B cell (primary cell): Measurements from ENCODE around the gene ARRB2. TPM values are rescaled to one million over a fixed set of nuclear protein-coding genes. Genes with fewer than 3 reads are reported as not detected.

Experiments used
- ATAC-seq: fragments of 200-7000 bp; cut with Tn5 transposase; one replicate; pipeline ENCODE4 v1.10.0; 2021; ENCODE audit warnings: low read depth, mild to moderate bottlenecking, moderate number of reproducible peaks, moderate library complexity
- CTCF ChIA-PET: fragments of 350-600 bp; sonication (Branson Sonifier 250); formaldehyde crosslinking; loops from one replicate; lab custom pipeline; 2021; ENCODE audit warnings: antibody characterized with exemption, inconsistent platforms; lab: Charles Lee
- POLR2A ChIA-PET: fragments of 350-600 bp; sonication (Branson Sonifier 250); formaldehyde crosslinking; loops from one replicate; lab custom pipeline; 2021; ENCODE audit warnings: antibody characterized with exemption; lab: Charles Lee
- DNase-seq: peaks from one replicate; pipeline ENCODE4 v3.0.0; 2013
- H2AFZ ChIP-seq: 2 replicates; pipeline ENCODE4 v1.6.1; 2012; ENCODE audit warnings: mild to moderate bottlenecking, low read depth, low read length; ENCODE audit not compliant: insufficient read depth, poor library complexity, severe bottlenecking
- H3K27ac ChIP-seq, 2 donors: 1 replicate in 1 of 2; 2 replicates in 1 of 2; pipeline ENCODE4 v1.5.1; 2012 to 2013; ENCODE audit warnings: low read length in 2 of 2, mild to moderate bottlenecking in 2 of 2, moderate library complexity in 1 of 2
- H3K27me3 ChIP-seq, 4 experiments: fragments of 200-600 bp in 1 of 4; sonication (generic) in 1 of 4; replicated peaks in 1 of 4; 1 replicate in 2 of 4; 2 replicates in 2 of 4; pipeline versions ENCODE4 v1.6.1 to v1.7.0; 2013 to 2016; ENCODE audit warnings: low read length in 3 of 4, mild to moderate bottlenecking in 2 of 4, mixed read lengths in 1 of 4, moderate library complexity in 1 of 4; ENCODE audit not compliant: insufficient read depth in 4 of 4, control insufficient read depth in 3 of 4; ENCODE audit errors: control extremely low read depth in 1 of 4
- H3K36me3 ChIP-seq, 2 experiments: replicated peaks in 1 of 2; 1 replicate in 1 of 2; 2 replicates in 1 of 2; pipeline versions ENCODE4 v1.6.1 to v1.7.1; 2013; ENCODE audit warnings: low read length in 1 of 2; ENCODE audit not compliant: insufficient read depth in 2 of 2, control insufficient read depth in 1 of 2; ENCODE audit errors: control extremely low read depth in 1 of 2, extremely low read depth in 1 of 2
- H3K4me1 ChIP-seq, 2 donors: fragments of 200-600 bp in 1 of 2; sonication (generic) in 1 of 2; 1 replicate in 1 of 2; 2 replicates in 1 of 2; pipeline versions ENCODE4 v1.5.1 to v1.6.1; 2013 to 2017; ENCODE audit warnings: low read length in 2 of 2; ENCODE audit not compliant: control insufficient read depth in 2 of 2, insufficient read depth in 2 of 2
- H3K4me2 ChIP-seq: replicated peaks from 2 replicates; pipeline ENCODE3; 2012; ENCODE audit warnings: mild to moderate bottlenecking, low read depth, low read length; ENCODE audit not compliant: poor library complexity, severe bottlenecking
- H3K4me3 ChIP-seq, 5 experiments: fragments of 200-600 bp in 1 of 5; sonication (generic) in 1 of 5; 1 replicate in 3 of 5; 2 replicates in 2 of 5; pipeline versions ENCODE4 v1.5.1 to v1.7.0; 2011 to 2016; ENCODE audit warnings: low read length in 4 of 5, mild to moderate bottlenecking in 4 of 5, low read depth in 2 of 5, control low read depth in 1 of 5, moderate library complexity in 1 of 5; ENCODE audit not compliant: insufficient read depth in 1 of 5; ENCODE audit errors: control extremely low read depth in 1 of 5, extremely low read depth in 1 of 5
- H3K79me2 ChIP-seq: fragments of 200-600 bp; sonication (generic); one replicate; pipeline ENCODE4 v1.6.0; 2016; ENCODE audit warnings: low read length; ENCODE audit not compliant: control insufficient read depth, insufficient read depth
- H3K9ac ChIP-seq: fragments of 200-600 bp; sonication (generic); 2 replicates; pipeline ENCODE4 v1.6.1; 2017; ENCODE audit warnings: mild to moderate bottlenecking, low read length, moderate library complexity
- H3K9me3 ChIP-seq, 3 donors: one replicate each; pipeline versions ENCODE4 v1.6.1 to v1.7.1; 2013; ENCODE audit warnings: low read length in 2 of 3; ENCODE audit not compliant: control insufficient read depth in 2 of 3, insufficient read depth in 1 of 3; ENCODE audit errors: control extremely low read depth in 1 of 3
- H4K20me1 ChIP-seq: 2 replicates; pipeline ENCODE4 v1.6.0; 2012; ENCODE audit warnings: mild to moderate bottlenecking, low read length; ENCODE audit not compliant: insufficient read depth, control insufficient read depth, poor library complexity, severe bottlenecking
- H3K27ac Mint-ChIP-seq: one replicate; pipeline ENCODE4 v1.8.0; 2021; ENCODE audit warnings: mixed read lengths
- H3K27me3 Mint-ChIP-seq: one replicate; pipeline ENCODE4 v1.8.0; 2021; ENCODE audit warnings: mixed read lengths
- H3K4me1 Mint-ChIP-seq: one replicate; pipeline ENCODE4 v1.8.0; 2021; ENCODE audit warnings: mixed read lengths
- H3K4me3 Mint-ChIP-seq: one replicate; pipeline ENCODE4 v1.8.0; 2021; ENCODE audit warnings: mixed read lengths
- H3K9me3 Mint-ChIP-seq: one replicate; pipeline ENCODE4 v1.8.0; 2022; ENCODE audit warnings: mixed read lengths; ENCODE audit not compliant: insufficient read depth
- EZH2 ChIP-seq: IDR thresholded peaks from 2 replicates; pipeline ENCODE4 v1.6.1; 2012; ENCODE audit warnings: borderline replicate concordance, low read depth, mild to moderate bottlenecking, moderate library complexity, low read length; ENCODE audit not compliant: insufficient read depth, poor library complexity, severe bottlenecking
- WGBS: methylation state at CpG from one replicate; pipeline ENCODE4 v1.1.5; 2013; ENCODE audit warnings: missing lambda C conversion rate; ENCODE audit not compliant: insufficient coverage; 5-methylcytosine and 5-hydroxymethylcytosine counted together
- intact Hi-C: fragments of 100-400 bp; cut with micrococcal nuclease; formaldehyde crosslinking; loops from one replicate; pipeline ENCODE4 v1.10.0; 2022
- polyA plus RNA-seq: library from polyadenylated mRNA; depleted of rRNA; stranded (reverse); fragments of >200 nt; gene quantifications from 2 replicates; pipeline ENCODE4 v1.2.3, GENCODE V29; 2012
- total RNA-seq, 2 donors: library from RNA; stranded (reverse); fragments of 120-200 nt in 1 of 2; gene quantifications; 1 replicate in 1 of 2; 2 replicates in 1 of 2; pipeline versions ENCODE4 v1.2.3 to v1.2.4, GENCODE V29; 2013 to 2022
- TF ChIP-seq, protein P1 (sequence below): fragments of 200-600 bp; IDR thresholded peaks from one replicate; pipeline ENCODE4 v1.8.0; 2022; ENCODE audit warnings: antibody characterized with exemption, mild to moderate bottlenecking

The ARRB2 gene
- total and polyA plus RNA-seq, 2 donors (not counting 1 experiment from before 2014, with no cell fraction given): 111 to 164 TPM

- no peak for ATAC-seq
- ChIA-PET POLR2A (interaction anchor here (0.7 kb wide), 1 partner anchor 54 kb away, joined by 5 read pairs; no protein-coding TSS in a partner anchor), CTCF (no interaction called here)
Measured at GRCh38 chr17:4766201-4766600, 55.8 kb downstream of the ARRB2 start.

GRCh38 chr17:4766723-4767122, 56.3 kb downstream of the ARRB2 start:
- no peak for DNase-seq
- Mint-ChIP-seq H3K4me1 (peaks cover 4% of the 10 kb centered on the region), H3K9me3 (no peaks in the 10 kb centered on the region), H3K27me3 (peaks cover 4% of the 10 kb centered on the region), H3K4me3 (no peak overlapping the region), H3K27ac (no peak overlapping the region)
- H3K36me3 ChIP-seq: no peaks in the 10 kb centered on the region
- H2AFZ ChIP-seq: no peak overlapping the region
- no peaks in the 10 kb centered on the region for H3K79me2 ChIP-seq
- ChIA-PET POLR2A (interaction anchor here (0.7 kb wide), 1 partner anchor 53 kb away, joined by 5 read pairs; no protein-coding TSS in a partner anchor), CTCF (interaction anchor here (1.2 kb wide), 1 partner anchor 11 kb away, joined by 3 read pairs; no protein-coding TSS in a partner anchor)
- 72% methylated on average over 9 of the region's 9 CpGs for WGBS
- H3K4me2 ChIP-seq: no peak overlapping the region
- ATAC-seq: no peak
- peaks cover 0 to 3% of the 10 kb centered on the region in 2 donors for H3K4me1 ChIP-seq
- intact Hi-C loops: no loop called here
- H3K4me3 ChIP-seq: no peak overlapping the region
- no peaks in the 10 kb centered on the region for H4K20me1 ChIP-seq
- H3K9ac ChIP-seq: no peak overlapping the region
- H3K27ac ChIP-seq: no peak overlapping the region
- TF ChIP-seq, protein P1, sequence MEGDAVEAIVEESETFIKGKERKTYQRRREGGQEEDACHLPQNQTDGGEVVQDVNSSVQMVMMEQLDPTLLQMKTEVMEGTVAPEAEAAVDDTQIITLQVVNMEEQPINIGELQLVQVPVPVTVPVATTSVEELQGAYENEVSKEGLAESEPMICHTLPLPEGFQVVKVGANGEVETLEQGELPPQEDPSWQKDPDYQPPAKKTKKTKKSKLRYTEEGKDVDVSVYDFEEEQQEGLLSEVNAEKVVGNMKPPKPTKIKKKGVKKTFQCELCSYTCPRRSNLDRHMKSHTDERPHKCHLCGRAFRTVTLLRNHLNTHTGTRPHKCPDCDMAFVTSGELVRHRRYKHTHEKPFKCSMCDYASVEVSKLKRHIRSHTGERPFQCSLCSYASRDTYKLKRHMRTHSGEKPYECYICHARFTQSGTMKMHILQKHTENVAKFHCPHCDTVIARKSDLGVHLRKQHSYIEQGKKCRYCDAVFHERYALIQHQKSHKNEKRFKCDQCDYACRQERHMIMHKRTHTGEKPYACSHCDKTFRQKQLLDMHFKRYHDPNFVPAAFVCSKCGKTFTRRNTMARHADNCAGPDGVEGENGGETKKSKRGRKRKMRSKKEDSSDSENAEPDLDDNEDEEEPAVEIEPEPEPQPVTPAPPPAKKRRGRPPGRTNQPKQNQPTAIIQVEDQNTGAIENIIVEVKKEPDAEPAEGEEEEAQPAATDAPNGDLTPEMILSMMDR: no peak
- no peak for TF ChIP-seq EZH2
- no peaks in the 10 kb centered on the region for H3K9me3 ChIP-seq
- H3K27me3 ChIP-seq: peaks cover 0 to 3% (median 0%) of the 10 kb centered on the region in 4 experiments

More at GRCh38 chr17:4766201-4766600, 55.8 kb downstream of the ARRB2 start:
- H3K79me2 ChIP-seq: no peaks in the 10 kb centered on the region
- no peak overlapping the region for H2AFZ ChIP-seq
- Mint-ChIP-seq H3K27me3 (peaks cover 2% of the 10 kb centered on the region), H3K4me3 (no peak overlapping the region), H3K27ac (no peak overlapping the region), H3K9me3 (no peaks in the 10 kb centered on the region), H3K4me1 (peaks cover 4% of the 10 kb centered on the region)
- intact Hi-C loops: no loop called here
- H3K27ac ChIP-seq: no peak overlapping the region
- DNase-seq: no peak
- H3K4me1 ChIP-seq: peaks cover 0 to 3% of the 10 kb centered on the region in 2 donors
- no peaks in the 10 kb centered on the region for H4K20me1 ChIP-seq
- H3K4me3 ChIP-seq: no peak overlapping the region
- WGBS: 80% methylated on average over 1 of the region's 3 CpGs
- H3K4me2 ChIP-seq: no peak overlapping the region
- TF ChIP-seq, protein P1: no peak
- TF ChIP-seq EZH2: no peak
- H3K36me3 ChIP-seq: no peaks in the 10 kb centered on the region
- H3K27me3 ChIP-seq: peaks cover 0 to 3% (median 0%) of the 10 kb centered on the region in 4 experiments
- H3K9me3 ChIP-seq: no peaks in the 10 kb centered on the region
- H3K9ac ChIP-seq: no peak overlapping the region
